Activated CD8-positive, alpha-beta memory T cell treated with anti-CD3 and anti-CD28 coated beads for 1 hour (primary cell): Measurements from ENCODE around the gene SPEM3.

Source experiments
- DNase-seq, 2 donors: peaks; one replicate each; pipeline ENCODE4 v3.0.0-alpha.2; 2020; ENCODE audit warnings: low read depth in 1 of 2; ENCODE audit errors: extremely low read depth in 1 of 2

SPEM3 gene

DNA sequence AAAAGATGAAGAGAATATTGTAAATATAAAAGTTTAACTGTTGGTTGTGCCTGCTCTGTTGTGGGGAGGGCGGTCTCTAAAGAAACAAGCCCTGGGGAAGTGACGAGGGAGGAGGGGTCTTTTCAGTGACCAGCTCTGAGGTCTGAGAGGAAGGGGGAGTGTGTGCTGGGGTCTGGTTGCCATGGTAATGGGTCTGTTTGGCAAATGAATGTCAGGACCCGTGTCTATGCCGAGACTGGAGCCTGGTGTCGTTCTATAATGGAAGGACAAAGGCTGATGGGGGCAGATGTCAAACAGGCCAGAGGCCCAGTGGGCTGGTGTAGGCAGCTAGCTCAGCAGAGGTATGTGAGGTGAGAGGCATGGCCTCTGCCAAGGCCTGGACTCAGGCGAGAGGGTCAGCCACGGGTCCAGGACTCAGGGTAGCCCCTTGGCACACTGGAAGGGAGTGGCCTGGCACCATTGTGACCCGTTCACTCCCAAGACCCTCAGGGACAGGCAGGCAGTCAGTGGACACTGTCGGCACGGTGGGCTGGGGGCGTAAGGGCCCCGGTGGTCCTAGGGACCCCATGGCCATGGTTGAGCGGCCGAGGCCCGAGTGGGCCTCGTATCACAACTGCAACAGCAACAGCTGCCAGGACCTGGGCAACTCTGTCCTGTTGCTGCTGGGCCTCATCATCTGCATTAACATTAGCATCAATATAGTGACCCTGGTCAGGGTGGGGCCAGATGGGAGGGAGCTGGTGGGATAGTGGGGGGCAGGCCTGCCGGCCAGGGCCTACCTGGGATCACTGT lies 8.6 kb upstream of the SPEM3 start, which contains the start of gene SPEM1:
Gene SPEM1, plus strand, starts transcription at position 506 of the 792 bp plus-strand sequence. Its CDS starts 61 bp downstream, at position 567.
- no peak for DNase-seq

- no peak for DNase-seq
Observed at GRCh38 chr17:7421186-7421585, 7.5 kb upstream of the SPEM3 start.

DNA sequence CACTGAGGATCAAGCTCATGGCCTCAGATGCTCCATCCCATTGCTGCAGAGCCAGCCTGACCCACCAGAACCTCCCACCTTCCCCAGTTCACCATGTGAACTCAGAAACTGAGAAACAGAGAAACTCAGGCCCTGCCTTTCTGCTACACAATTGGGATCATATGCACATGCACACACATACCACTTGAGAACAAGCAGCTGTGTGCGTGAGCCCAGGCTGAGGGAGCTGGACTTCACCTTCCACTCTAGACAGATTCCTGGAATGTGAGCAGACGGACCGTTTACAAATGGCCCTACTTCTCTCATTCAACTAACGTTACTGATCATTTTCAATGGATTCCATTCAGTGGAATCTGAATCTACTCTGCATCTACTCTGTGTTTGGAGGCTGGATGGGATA lies 5.0 kb upstream of the SPEM3 start:
- DNase-seq, result no peak

DNA sequence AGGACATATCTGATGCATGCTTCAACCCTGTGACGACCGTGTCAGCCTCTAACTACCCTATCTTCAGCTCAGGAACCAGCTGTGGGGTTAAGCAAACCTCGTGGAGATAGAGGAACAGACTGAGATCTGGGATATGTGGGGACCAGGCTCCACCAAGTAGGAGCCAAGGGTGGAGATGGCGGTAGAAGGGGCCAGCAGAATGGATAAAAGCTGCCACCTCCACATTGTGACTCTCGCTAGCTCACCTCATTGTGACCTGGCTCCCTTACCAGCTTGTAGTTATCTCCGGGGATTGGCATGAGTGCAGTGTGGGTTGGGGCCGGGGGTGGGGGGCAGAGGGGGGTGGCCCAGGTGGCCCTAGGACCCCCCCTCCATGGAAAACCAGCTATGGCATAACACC lies 3.3 kb upstream of the SPEM3 start, which contains the start of gene SPEM2:
Gene SPEM2, plus strand, starts transcription at position 301 of the 400 bp plus-strand sequence. Its CDS starts 73 bp downstream, at position 374.
- no peak for DNase-seq

GRCh38 chr17:7425756-7426155 lies 2.9 kb upstream of the SPEM3 start:
- DNase-seq, result no peak

- no peak for DNase-seq
Observed at GRCh38 chr17:7426203-7426863, 2.3 kb upstream of the SPEM3 start.

GRCh38 chr17:7426896-7427489 lies 1.7 kb upstream of the SPEM3 start:
- no peak for DNase-seq

GRCh38 chr17:7427549-7427948 lies 1.1 kb upstream of the SPEM3 start:
- DNase-seq, result no peak

GRCh38 chr17:7429722-7430121 lies 1.1 kb downstream of the SPEM3 start:
- no peak for DNase-seq

DNA sequence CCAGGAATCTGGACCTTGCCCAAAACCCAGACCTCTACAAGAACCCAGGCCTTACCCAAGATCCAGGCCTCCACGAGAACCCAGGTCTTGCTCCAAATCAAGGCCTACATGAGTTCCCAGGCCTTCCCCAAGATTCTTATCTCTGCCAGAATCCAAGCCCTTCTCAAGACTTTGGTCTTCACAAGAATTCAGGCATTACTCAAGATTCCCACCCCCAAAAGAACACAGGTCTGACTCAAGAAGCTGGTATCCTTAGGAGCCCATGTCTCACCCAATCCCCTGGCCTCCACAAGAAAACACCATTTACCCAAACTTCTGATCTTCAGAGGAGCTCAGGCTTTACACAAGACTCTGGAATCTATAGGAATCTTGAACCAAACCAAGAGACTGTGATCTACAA lies 2.6 kb downstream of the SPEM3 start:
- DNase-seq, result no peak

DNA sequence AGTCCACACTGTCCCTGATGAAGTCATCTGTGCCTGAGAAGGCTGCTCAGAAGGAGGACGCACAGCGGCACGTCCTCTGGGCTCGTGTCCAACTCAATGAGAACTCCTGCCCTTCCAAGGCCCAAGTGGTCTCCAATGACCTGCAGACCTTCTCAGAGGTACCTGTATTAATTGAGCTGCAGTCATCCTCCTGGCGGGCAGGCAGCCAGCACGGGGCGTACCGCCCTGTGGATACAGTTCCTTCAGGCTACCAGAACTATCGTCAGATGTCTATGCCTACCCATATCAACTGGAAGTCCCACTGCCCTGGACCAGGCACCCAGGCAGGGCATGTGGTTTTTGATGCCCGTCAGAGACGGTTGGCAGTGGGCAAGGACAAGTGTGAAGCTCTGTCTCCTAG lies 3.6 kb downstream of the SPEM3 start:
- no peak for DNase-seq

- peak in 1 of 2 donors; percentile 38 for DNase-seq
Observed at GRCh38 chr17:7435676-7436555, 7.3 kb downstream of the SPEM3 start.

DNA sequence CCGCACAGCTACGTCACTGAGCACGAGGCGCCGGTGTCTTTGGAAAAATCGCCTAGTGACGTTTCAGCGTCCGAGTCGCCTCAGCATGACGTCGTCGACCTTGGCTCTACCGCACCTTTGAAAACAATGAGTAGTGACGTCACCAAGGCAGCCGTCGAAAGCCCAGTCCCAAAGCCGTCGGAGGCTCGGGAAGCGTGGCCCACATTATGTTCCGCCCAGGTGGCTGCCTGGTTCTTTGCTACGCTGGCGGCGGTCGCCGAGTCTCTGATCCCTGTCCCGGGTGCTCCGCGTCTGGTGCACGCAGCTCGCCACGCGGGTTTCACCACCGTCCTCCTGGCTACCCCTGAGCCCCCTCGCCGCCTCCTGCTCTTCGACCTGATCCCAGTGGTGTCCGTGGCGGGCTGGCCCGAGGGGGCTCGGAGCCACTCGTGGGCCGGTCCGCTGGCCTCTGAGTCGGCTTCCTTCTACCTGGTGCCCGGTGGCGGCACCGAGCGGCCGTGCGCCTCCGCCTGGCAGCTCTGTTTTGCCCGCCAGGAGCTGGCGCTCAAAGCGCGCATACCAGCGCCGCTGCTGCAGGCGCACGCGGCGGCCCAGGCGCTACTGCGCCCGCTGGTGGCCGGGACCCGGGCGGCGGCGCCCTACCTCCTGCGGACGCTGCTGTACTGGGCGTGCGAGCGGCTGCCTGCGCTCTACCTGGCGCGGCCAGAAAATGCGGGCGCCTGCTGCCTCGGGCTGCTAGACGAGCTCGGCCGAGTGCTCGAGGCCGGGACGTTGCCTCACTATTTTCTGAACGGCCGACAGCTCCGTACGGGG lies 8.1 kb downstream of the SPEM3 start:
- DNase-seq, result peak; percentile 55 to 72

DNA sequence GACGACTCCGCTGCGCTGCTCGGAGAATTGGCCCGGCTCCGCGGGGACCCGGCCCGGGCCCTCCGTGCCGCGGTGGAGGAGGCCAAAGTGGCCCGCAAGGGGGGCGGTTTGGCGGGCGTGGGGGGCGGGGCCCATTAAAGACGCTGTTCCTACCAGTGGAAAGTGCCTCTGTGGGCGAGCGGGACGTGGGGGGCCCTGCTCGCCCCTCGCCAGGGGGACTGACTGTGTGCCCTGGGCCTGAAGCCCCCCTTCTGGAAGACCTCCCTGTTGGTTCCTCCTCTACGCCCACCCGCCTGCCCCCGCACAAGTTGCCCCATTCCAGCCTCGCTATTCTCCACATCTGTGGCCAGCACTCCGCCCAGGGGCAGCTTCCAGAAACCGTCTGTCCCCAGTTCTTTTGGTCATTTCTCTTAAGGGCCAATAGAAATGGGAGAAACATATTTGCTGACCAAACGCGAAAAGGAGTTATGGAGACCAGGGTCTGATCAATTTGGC lies 8.8 kb downstream of the SPEM3 start:
- DNase-seq, result no peak

DNA sequence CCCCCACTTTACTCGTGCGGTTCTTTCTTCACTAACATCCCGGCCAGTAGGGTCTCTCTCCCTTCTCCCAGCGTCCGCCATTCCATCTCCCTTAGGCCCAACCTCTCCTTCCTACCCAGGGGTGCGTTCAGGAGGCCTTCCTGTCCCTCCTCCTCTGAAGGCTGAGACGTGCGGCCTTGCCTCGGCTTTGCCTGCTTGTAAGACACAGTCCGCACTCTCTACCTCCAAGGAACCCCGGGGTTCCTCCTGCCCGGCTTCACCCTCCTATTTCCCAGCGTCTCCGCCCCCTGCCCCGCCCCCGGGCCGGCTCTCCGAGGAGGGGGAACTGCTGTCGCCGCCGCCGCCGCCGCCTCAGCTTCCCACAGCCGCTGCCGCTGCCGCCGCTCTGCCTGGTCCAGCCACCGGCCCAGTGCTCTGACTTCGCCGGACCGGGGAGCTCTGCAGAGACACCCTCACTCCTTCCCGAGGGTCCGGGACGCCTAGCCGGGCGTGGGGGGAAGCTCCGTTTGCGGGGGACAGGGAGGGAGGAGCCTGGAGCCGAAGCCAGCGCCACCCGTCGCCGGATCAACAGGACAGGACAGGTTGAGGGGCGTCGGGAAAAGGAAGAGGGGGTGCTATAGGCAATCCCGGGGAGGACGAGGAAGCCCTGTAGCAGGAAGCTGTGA lies 9.4 kb downstream of the SPEM3 start:
- peak in 1 of 2 donors; percentile 43 for DNase-seq

DNA sequence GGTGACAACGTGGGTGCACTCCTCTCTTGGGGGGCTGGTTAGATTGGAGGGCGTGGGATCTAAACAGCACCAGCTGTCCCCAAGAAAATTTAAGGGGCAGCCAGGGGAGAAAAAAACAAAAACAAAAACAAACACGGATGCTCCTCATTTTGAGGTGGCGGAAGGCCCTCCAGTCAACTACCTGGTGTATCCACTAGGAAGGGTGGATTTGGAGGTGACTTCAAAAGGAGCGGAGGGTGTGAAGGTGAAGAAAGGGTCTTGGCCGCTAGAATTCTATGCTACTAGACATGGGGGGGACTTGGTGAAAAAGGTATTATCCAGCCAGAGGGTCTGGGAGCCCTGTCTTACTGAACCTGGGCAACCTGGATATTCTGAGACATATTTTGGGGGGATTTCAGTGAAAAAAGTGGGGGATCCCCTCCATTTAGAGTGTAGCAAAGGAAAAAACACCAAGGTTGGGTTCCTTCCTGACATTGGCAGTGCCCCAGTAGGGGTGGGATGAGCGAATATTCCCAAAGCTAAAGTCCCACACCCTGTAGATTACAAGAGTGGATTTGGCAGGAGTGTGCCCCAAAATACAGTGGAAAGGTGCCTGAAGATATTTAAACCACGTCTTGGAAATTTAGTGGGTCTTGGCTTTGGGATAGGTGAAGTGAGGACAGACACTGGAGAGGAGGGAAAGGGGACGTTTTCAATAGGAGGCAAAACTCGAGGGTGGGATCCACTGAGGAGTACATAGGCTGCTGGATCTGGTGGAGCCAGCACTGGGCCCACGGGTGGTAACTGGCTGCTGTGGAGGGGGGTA lies 10.2 kb downstream of the SPEM3 start:
- no peak for DNase-seq

DNA sequence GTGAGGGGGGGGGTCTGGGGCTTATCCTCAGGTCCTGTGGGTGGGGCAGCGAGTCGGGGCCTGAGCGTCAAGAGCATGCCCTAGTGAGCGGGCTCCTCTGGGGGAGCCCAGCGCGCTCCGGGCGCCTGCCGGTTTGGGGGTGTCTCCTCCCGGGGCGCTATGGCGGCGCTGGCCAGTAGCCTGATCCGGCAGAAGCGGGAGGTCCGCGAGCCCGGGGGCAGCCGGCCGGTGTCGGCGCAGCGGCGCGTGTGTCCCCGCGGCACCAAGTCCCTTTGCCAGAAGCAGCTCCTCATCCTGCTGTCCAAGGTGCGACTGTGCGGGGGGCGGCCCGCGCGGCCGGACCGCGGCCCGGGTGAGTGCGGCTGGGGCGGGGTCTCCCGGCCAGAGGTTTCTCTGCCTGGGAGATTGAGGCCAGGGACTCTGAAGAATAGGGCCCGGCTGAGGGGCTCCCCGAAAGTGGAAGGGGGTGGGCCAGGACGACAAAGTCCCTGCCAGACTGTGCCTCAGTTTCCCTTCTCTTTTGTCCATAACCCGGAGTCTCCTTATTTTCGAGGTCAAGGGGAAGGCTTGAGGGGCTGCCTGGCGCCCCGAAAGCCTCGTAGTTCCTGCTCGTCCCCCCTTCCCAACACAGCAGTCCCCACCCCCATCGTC lies 10.9 kb downstream of the SPEM3 start, which contains the start of gene FGF11:
Gene FGF11, plus strand, starts transcription at position 51 of the 651 bp plus-strand sequence. Its CDS starts 109 bp downstream, at position 160.
- no peak for DNase-seq
